K562 (cell line): ENCODE results near the gene NAA80. TPM values are rescaled to one million over a fixed set of nuclear protein-coding genes. Genes with fewer than 3 reads are reported as not detected.

ENCODE experiments used
- ELK1 ChIP-seq: sonication (generic); formaldehyde crosslinking; IDR thresholded peaks from 2 replicates; pipeline ENCODE4 v1.8.1; 2022; ENCODE audit warnings: missing genetic modification reagents
- MYC ChIP-seq, 2 experiments: fragments of 250-450 bp in 1 of 2; sonication (Bioruptor Pico) in 1 of 2; IDR thresholded peaks; 2 replicates each; pipeline versions ENCODE4 v1.5.1 to v1.6.1; 2012 to 2021; ENCODE audit warnings: low read depth in 2 of 2, borderline replicate concordance in 1 of 2, improper control_type of control experiment in 1 of 2, low read length in 1 of 2, mild to moderate bottlenecking in 1 of 2, moderate library complexity in 1 of 2
- PHF8 ChIP-seq: fragments of 200-600 bp; sonication (generic); IDR thresholded peaks from 2 replicates; pipeline ENCODE4 v1.6.1; 2012; ENCODE audit warnings: mixed run types, mild to moderate bottlenecking, inconsistent platforms, low read length, moderate library complexity, borderline replicate concordance
- REST ChIP-seq, 2 experiments: fragments of 450-650 bp; formaldehyde crosslinking in 1 of 2; IDR thresholded peaks; 2 replicates each; pipeline versions ENCODE4 v1.4.0 to v1.6.1; 2014 to 2020; ENCODE audit warnings: mild to moderate bottlenecking in 2 of 2, borderline replicate concordance in 1 of 2, low read depth in 1 of 2
- ZNF592 ChIP-seq: fragments of 450-650 bp; IDR thresholded peaks from 2 replicates; pipeline ENCODE4 v1.6.1; 2017; ENCODE audit warnings: antibody characterized with exemption, mild to moderate bottlenecking
- polyA plus RNA-seq, 8 experiments: library from polyadenylated mRNA; depleted of rRNA in 4 of 8; stranded (reverse) in 5 of 8; unstranded in 3 of 8; fragments of >200 nt; fragmentation: Nextera tagmentation in 2 of 8; fragmentation: Illumina TruSeq in 1 of 8; extraction: Ambion mirVana in 2 of 8; extraction: Trizol in 1 of 8; gene quantifications; 2 replicates each; pipeline versions ENCODE4 v1.2.1 to v1.2.3, GENCODE V29; 2011 to 2014; ENCODE audit warnings: inconsistent platforms in 1 of 8, missing spikeins in 1 of 8
- total RNA-seq, 7 experiments: library from RNA; depleted of rRNA in 6 of 7; stranded (reverse); fragments of >200 nt in 6 of 7; fragmentation: Illumina TruSeq in 2 of 7; extraction: Trizol in 2 of 7; gene quantifications; 2 replicates each; pipeline versions ENCODE4 v1.2.1 to v1.2.3, GENCODE V29; 2011 to 2021; ENCODE audit warnings: low replicate concordance in 1 of 7

NAA80 gene
- total and polyA plus RNA-seq, 9 of the 15 experiments (the other 6 are each of a cell fraction or from before 2014, with no cell fraction given): 0.82 to 24.0 (median 8.6) TPM

- no peak for TF ChIP-seq REST (IDR thresholded peaks at IDR 0.05; ENCODE audit: borderline replicate concordance)
- peak; percentile 51; the same call in 1 of the 2 replicates for TF ChIP-seq REST (CRISPR knock-in tag; IDR thresholded peaks at IDR 0.05; ENCODE audit: low read depth)
- no peak for TF ChIP-seq ELK1 (CRISPR knock-in tag)
- peak; percentile 30; the same call in 1 of the 2 replicates for TF ChIP-seq MYC (IDR thresholded peaks at IDR 0.05; ENCODE audit: low read depth, low read length)
- TF ChIP-seq MYC (CRISPR knock-in tag; IDR thresholded peaks at IDR 0.05; ENCODE audit: borderline replicate concordance, low read depth): no peak
- 0 out of 2 replicates have a peak, but pooled peaks have one; percentile 52 for TF ChIP-seq ZNF592
- TF ChIP-seq PHF8: peak; percentile 72; the same call in 1 of the 2 replicates
These were observed 41.5 kb upstream of the NAA80 start, which contains the start of gene RASSF1 (continued) for GRCh38 chr3:50340448-50341329.
